GM23248 (cell line): ENCODE measurements around the gene RUNDC3A.

Experiments used
- EZH2 ChIP-seq: fragments of 200-600 bp; sonication (generic); IDR thresholded peaks from 2 replicates; pipeline ENCODE4 v1.6.1; 2018; ENCODE audit warnings: antibody characterized with exemption, mild to moderate bottlenecking; ENCODE audit not compliant: insufficient read depth, poor library complexity, severe bottlenecking
- EZH2phosphoT487 ChIP-seq: fragments of 200-600 bp; sonication (generic); IDR thresholded peaks from 2 replicates; pipeline ENCODE4 v1.6.1; 2018; ENCODE audit warnings: antibody characterized with exemption, moderate library complexity, mild to moderate bottlenecking, low read depth; ENCODE audit not compliant: insufficient read depth

- TF ChIP-seq EZH2 (no peak), EZH2phosphoT487 (no peak)
Measured at GRCh38 chr17:44267818-44268490, 40.4 kb upstream of the RUNDC3A start, which contains the start of gene SLC4A1.
